Myocyte (in vitro differentiated cells): Measurements from ENCODE around the gene PATJ. TPM values are rescaled to one million over a fixed set of nuclear protein-coding genes. Genes with fewer than 3 reads are reported as not detected.
"Not testable (repeated sequence)": the region's sequence is repeated elsewhere in the genome, so short reads cannot be mapped to it uniquely, and the experiment has no call there.

Experiments used
- DNase-seq: peaks from one replicate; pipeline ENCODE4 v3.0.0-alpha.2; 2012; ENCODE audit warnings: low read depth
- total RNA-seq: library from RNA; depleted of rRNA; stranded (reverse); fragments of >200 nt; gene quantifications from 2 replicates; pipeline ENCODE4 v1.2.3, GENCODE V29; 2014

PATJ gene
- total RNA-seq, 1 donor from 2014 or later = 1.7 TPM

GRCh38 chr1:61887076-61887867 lies 145.0 kb downstream of the PATJ start:
- no peak for DNase-seq

GRCh38 chr1:61887931-61888564 lies 145.8 kb downstream of the PATJ start:
- no peak for DNase-seq

DNA sequence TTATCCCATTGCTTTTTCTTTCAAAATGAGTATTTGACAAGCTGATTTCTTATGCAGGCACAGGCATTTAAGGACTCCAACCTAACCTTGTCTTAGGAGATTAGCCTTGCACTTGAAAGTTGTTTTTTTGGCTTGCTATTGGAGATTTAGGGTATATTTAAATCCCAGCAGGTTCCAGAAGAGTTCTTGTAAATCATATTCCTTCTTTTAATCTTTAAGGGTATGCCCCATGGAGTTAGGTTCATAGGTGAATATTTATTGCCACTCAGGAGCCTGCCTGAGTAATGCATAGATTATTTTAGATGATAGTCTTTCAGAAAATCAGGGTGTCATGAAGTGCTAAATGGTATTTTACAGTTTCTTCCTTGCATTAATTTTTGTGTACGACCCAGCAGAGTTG lies 146.5 kb downstream of the PATJ start:
- DNase-seq = no peak

DNA sequence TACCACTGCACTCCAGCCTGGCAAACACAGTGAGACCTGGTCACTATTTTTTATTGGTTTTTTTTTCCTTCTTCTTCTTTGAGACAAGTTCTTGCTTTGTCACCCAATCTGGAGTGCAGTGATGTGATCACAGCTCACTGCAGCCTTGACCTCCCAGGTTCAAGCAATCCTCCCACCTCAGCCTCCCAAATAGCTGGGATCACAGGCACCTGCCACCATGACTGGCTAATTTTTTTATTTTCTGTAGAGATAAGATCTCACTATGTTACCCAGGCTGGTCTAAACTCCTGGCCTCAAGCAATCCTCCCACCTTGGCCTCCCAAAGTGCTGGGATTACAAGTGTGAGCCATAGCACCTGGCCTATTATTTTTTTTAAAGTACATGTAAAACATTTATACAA lies 148.2 kb downstream of the PATJ start:
- DNase-seq = not testable (repeated sequence)

DNA sequence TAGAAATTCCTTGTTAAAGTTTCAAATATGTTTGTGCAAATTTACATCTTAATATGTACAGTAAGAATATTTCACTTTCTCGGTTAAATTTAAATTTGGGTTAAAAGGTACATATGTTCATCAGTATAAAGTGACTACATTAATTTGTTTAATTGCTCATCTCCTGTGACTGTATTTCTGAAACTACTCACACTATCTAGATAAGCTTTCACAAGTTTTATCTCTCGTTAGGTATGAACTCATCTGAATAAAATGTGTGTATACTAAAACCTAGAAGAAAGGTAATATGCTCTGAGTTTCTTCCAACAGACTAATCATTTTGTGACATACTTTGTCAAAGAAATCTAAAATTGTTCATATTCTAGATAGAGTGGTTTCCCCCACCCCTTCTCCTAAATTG lies 150.7 kb downstream of the PATJ start:
- no peak for DNase-seq

GRCh38 chr1:61894296-61894695 lies 152.0 kb downstream of the PATJ start:
- not testable (repeated sequence) for DNase-seq

GRCh38 chr1:61895175-61895574 lies 152.9 kb downstream of the PATJ start:
- no peak for DNase-seq

GRCh38 chr1:61898658-61899057 lies 156.4 kb downstream of the PATJ start:
- DNase-seq = no peak

- DNase-seq = no peak
Measured at GRCh38 chr1:61904354-61904753, 162.1 kb downstream of the PATJ start.

DNA sequence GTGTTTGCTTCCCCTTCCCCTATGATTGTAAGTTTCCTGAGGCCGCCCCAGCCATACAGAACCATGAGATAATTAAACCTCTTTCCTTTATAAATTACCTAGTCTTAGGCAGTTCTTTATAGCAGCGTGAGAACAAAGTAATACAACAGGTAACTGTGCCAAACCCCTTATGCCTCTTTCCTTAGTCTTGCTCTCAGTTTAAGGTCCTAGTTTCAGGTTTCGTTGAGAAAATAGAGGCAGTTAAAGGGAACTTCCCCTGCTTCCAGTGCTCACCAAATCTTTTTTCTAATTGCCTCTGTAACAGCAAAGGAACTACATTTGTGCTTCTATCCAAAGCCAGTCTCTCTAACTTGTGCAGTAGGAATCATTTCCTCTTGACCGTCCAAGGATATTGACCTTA lies 164.8 kb downstream of the PATJ start:
- DNase-seq = no peak

- no peak for DNase-seq
Measured at GRCh38 chr1:61910035-61910434, 167.8 kb downstream of the PATJ start.

- DNase-seq = peak; percentile 5
Measured at GRCh38 chr1:61914823-61915482, 172.7 kb downstream of the PATJ start.

- DNase-seq = peak; percentile 9
Measured at GRCh38 chr1:61921435-61921834, 179.2 kb downstream of the PATJ start.

DNA sequence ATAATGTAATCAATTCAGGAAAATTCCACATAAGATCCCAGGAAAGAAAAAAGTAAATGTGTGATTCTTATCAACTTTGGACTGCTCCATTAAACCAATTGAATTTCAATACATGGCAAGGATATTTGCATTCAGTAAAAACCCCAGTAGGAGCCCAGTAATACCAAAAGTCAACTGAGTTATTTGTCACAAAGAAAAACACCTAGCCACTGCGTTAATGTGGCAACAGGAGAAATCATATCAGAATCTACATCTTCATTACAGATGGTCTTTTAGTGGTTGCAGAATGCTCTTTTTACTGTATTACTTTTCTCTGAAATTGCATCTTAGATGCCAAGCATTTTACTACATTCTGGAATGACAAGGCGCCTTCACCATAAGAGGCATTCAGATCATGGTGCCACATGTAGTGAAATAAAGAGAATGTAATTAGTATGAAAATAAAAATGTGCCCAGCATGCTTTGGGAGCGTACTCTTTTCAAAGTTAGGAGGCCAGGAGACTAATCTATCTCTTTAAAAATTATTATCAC lies 180.7 kb downstream of the PATJ start:
- DNase-seq = no peak

DNA sequence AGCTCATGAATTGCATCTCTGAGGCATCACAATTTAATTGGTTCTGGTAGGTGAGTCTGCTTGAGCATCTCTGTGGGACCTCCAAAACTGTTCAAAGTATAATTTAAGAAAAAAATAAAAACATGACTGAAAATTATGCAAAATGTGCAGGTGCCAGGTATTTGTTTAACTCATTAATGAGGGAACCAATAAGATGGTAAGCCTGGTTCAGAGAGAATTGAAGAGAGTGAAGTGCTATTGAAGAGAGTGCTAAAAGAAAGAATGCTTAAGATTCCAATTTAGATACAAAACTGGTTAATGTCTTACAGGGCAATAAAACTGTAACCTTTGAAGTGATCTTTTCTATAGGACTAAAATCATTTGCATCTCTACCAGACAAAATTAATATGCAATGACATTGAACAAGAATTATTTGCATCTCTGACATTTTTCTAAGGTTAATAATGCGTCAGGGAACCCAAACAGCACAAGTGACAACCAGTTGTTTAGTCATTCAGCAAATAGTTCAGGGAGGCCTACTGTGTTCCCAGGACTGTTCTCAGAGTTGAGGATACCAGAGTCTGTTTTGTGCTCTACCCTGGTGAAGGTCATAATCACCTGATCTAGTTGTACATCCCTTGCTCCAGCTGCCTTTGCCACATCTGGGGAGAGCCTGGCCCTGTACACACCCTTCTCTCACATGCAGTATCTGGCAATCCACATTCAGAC lies 183.5 kb downstream of the PATJ start:
- DNase-seq = no peak

- no peak for DNase-seq
Measured at GRCh38 chr1:61926597-61926996, 184.3 kb downstream of the PATJ start.

DNA sequence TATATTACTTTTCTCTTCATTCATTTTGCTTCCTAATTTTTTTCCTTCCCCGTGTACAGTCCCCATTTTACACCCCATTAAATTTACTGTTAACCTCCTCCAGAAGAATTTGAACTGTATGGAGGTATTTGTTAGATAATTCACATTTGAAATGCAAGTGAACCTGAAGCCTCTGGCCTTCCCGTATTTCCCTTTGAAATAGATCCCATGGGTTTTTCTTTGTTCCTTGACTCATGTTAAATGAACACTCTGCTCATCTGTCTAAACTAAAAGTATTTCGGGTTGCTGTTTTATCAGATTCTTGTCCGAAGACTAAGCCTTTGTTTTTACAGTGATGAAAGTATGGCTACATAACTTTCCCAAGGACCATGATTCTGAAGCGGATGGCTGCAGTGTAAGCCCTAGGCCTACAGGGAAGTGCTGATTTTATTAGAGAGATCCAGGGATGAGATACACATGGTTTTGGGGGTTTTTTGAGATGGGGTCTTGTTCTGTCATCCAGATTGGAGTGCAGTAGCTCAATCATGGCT lies 187.9 kb downstream of the PATJ start:
- no peak for DNase-seq

GRCh38 chr1:61931587-61932279 lies 189.5 kb downstream of the PATJ start:
- no peak for DNase-seq

DNA sequence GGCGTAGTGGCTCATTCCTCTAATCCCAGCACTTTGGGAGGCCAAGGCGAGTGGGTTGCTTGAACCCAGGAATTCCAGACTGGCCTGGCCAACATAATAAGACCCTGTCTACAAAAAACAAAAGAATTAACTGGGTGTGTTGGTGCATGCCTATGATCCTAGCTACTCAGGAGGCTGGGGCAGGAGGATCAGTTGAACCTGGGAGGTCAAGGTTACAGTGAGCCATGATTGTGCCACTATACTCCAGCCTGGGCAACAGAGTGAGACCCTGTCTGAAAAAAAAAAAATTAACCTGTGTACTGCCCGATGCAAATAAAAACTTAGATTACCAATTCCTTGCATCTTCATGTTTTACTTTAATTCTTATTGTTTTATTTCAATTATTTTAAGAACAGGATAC lies 193.2 kb downstream of the PATJ start:
- DNase-seq = no peak

DNA sequence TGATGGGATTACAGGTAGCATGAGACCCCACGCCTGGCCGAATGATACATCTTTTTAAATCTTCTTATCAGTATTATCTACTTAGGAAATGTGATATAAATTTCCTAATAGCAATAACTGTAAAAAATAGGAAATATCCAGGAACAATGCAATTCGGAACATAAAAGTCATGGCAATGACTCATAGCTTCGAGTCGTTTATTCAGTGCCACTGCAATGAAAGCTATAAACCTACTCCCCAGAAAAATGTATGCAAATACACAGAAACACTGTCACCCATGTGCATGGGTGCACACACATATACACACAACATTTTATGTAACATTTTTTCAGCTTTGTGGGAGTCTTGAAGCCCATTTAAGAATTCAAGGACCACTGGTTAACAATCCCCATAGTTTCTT lies 194.6 kb downstream of the PATJ start:
- no peak for DNase-seq

GRCh38 chr1:61941794-61942193 lies 199.5 kb downstream of the PATJ start:
- no peak for DNase-seq
